PC-9 (cell line): ENCODE data around the gene AP4M1. TPM values are rescaled to one million over a fixed set of nuclear protein-coding genes. Genes with fewer than 3 reads are reported as not detected.
A peak's percentile ranks its signal among the peaks of the same experiment; 100 is the strongest.

Experiments used
- BruUV-seq: library from RNA; stranded (reverse); fragments of 400-500 nt; replicated peaks from 2 replicates; lab custom pipeline; 2021; lab: Mats Ljungman, UMichigan
- CTCF ChIA-PET: fragments of 300-600 bp; sonication (Branson Sonifier 250); formaldehyde crosslinking; loops from one replicate; lab custom pipeline; 2022; ENCODE audit warnings: antibody characterized with exemption; lab: Charles Lee
- POLR2A ChIA-PET: fragments of 300-600 bp; sonication (Branson Sonifier 250); formaldehyde crosslinking; loops from one replicate; lab custom pipeline; 2022; ENCODE audit warnings: antibody characterized with exemption; ENCODE audit not compliant: unreplicated experiment; lab: Charles Lee
- DNase-seq, 2 experiments: peaks; one replicate each; pipeline versions ENCODE4 v3.0.0 to v3.0.0-alpha.2; 2015 to 2022; ENCODE audit warnings: mixed read lengths in 1 of 2
- H2AFZ ChIP-seq: fragments of 200-600 bp; sonication (generic); 2 replicates; pipeline ENCODE4 v1.8.1; 2017; ENCODE audit warnings: antibody characterized with exemption
- H3F3A ChIP-seq: fragments of 200-600 bp; sonication (generic); 2 replicates; pipeline ENCODE4 v1.8.1; 2017; ENCODE audit warnings: antibody characterized with exemption, mild to moderate bottlenecking, low read depth; ENCODE audit not compliant: insufficient read depth
- H3K27ac ChIP-seq: fragments of 200-600 bp; sonication (generic); 2 replicates; pipeline ENCODE4 v1.6.1; 2016; ENCODE audit warnings: mixed run types
- H3K27me3 ChIP-seq: fragments of 200-600 bp; sonication (generic); 2 replicates; pipeline ENCODE4 v1.6.1; 2016; ENCODE audit warnings: low read depth, mixed run types; ENCODE audit not compliant: insufficient read depth
- H3K36me3 ChIP-seq: fragments of 200-600 bp; sonication (generic); 2 replicates; pipeline ENCODE4 v1.6.1; 2016; ENCODE audit warnings: low read depth, mixed run types
- H3K4me1 ChIP-seq: fragments of 200-600 bp; sonication (generic); replicated peaks from 2 replicates; pipeline ENCODE4 v1.6.1; 2016; ENCODE audit warnings: mixed run types; ENCODE audit not compliant: insufficient read depth
- H3K4me2 ChIP-seq: fragments of 200-600 bp; sonication (generic); 2 replicates; pipeline ENCODE4 v1.6.1; 2017; ENCODE audit warnings: mixed run types
- H3K4me3 ChIP-seq: fragments of 200-600 bp; sonication (generic); 2 replicates; pipeline ENCODE4 v1.6.1; 2016; ENCODE audit warnings: mixed run types
- H3K79me2 ChIP-seq: fragments of 200-600 bp; sonication (generic); 2 replicates; pipeline ENCODE4 v1.6.1; 2017; ENCODE audit warnings: low read depth, mixed run types
- H3K9me2 ChIP-seq: fragments of 200-600 bp; sonication (generic); 2 replicates; pipeline ENCODE4 v1.8.1; 2017; ENCODE audit warnings: mild to moderate bottlenecking; ENCODE audit not compliant: insufficient read depth
- H3K9me3 ChIP-seq: fragments of 200-600 bp; sonication (generic); 2 replicates; pipeline ENCODE4 v1.8.1; 2016; ENCODE audit warnings: low read depth; ENCODE audit not compliant: insufficient read depth
- H4K20me1 ChIP-seq: fragments of 200-600 bp; sonication (generic); 2 replicates; pipeline ENCODE4 v1.8.1; 2017; ENCODE audit not compliant: insufficient read depth
- CTCF ChIP-seq: fragments of 200-600 bp; sonication (generic); conservative IDR thresholded peaks from 2 replicates; pipeline ENCODE4 v1.6.1; 2017; ENCODE audit warnings: mixed run types, antibody characterized with exemption, mild to moderate bottlenecking, moderate library complexity
- EZH2 ChIP-seq: fragments of 200-600 bp; sonication (generic); IDR thresholded peaks from 2 replicates; pipeline ENCODE4 v1.8.0; 2017; ENCODE audit warnings: antibody characterized with exemption, low read depth
- intact Hi-C: fragments of 100-400 bp; cut with micrococcal nuclease; formaldehyde crosslinking; loops from one replicate; pipeline ENCODE4 v1.10.0; 2022; ENCODE audit not compliant: unreplicated experiment
- total RNA-seq: library from RNA; stranded (reverse); gene quantifications from 2 replicates; pipeline ENCODE4 v1.2.3, GENCODE V29; 2021

Gene AP4M1
- total RNA-seq, 1 experiment from 2014 or later, result 18.1 TPM

GRCh38 chr7:100088095-100088620, 13.3 kb upstream of the AP4M1 start:
- H3K79me2 ChIP-seq, result peaks cover 7% of the 10 kb centered on the region; the same call in 1 of the 2 replicates
- no peaks in the 10 kb centered on the region for H3K36me3 ChIP-seq
- no peaks in the 10 kb centered on the region for H3K9me2 ChIP-seq
- peaks cover 26% of the 10 kb centered on the region for H3K4me1 ChIP-seq
- peak overlapping the region; percentile 62 for H3K27ac ChIP-seq
- peak overlapping the region; percentile 97 for H3K4me2 ChIP-seq
- TF ChIP-seq EZH2, result no peak
- no peak for TF ChIP-seq CTCF
- H3K27me3 ChIP-seq, result no peaks in the 10 kb centered on the region
- peak overlapping the region; percentile 87 for H2AFZ ChIP-seq
- H3K4me3 ChIP-seq, result peak overlapping the region; percentile 86
- H3K9me3 ChIP-seq, result no peaks in the 10 kb centered on the region
- CTCF ChIA-PET, result interaction anchor here (0.5 kb wide), 1 partner anchor 46 kb away, joined by 5 read pairs; no protein-coding TSS in a partner anchor
- H3F3A ChIP-seq, result peaks cover 54% of the 10 kb centered on the region
- BruUV-seq, result TSS peak; percentile 64
- POLR2A ChIA-PET, result no interaction called here
- DNase-seq, result no peak
- 0 out of 2 replicates have a peak, but pooled peaks cover 6% of the 10 kb centered on the region for H4K20me1 ChIP-seq
- intact Hi-C loops, result no loop called here

- TF ChIP-seq EZH2 (no peak), CTCF (no peak)
- H3K27ac ChIP-seq, result peak within 1 kb of the TSS; percentile 62
- POLR2A ChIA-PET, result interaction anchor here (0.5 kb wide), 1 partner anchor 71 kb away, joined by 4 read pairs; no protein-coding TSS in a partner anchor
- no peaks in the 10 kb centered on the region for H3K27me3 ChIP-seq
- H3K4me2 ChIP-seq, result peak within 1 kb of the TSS; percentile 97
- peaks cover 57% of the 10 kb centered on the region for H3F3A ChIP-seq
- no peaks in the 10 kb centered on the region for H3K9me3 ChIP-seq
- H3K4me3 ChIP-seq, result peak within 1 kb of the TSS; percentile 86
- DNase-seq, result peak; percentile 52 to 86
- intact Hi-C loops, result no loop called here
- H2AFZ ChIP-seq, result peak within 1 kb of the TSS; percentile 87
- CTCF ChIA-PET, result interaction anchor here (0.5 kb wide), 1 partner anchor 45 kb away, joined by 5 read pairs; no protein-coding TSS in a partner anchor
- 0 out of 2 replicates have a peak, but pooled peaks cover 7% of the 10 kb centered on the region for H4K20me1 ChIP-seq
- no peaks in the 10 kb centered on the region for H3K9me2 ChIP-seq
- peaks cover 7% of the 10 kb centered on the region; the same call in 1 of the 2 replicates for H3K79me2 ChIP-seq
- TSS peak; percentile 39 for BruUV-seq
- peaks cover 3% of the 10 kb centered on the region; the same call in 1 of the 2 replicates for H3K36me3 ChIP-seq
- peaks cover 26% of the 10 kb centered on the region for H3K4me1 ChIP-seq
Measured at GRCh38 chr7:100088621-100089457, 12.6 kb upstream of the AP4M1 start, which contains the start of gene COPS6. Gene COPS6 (plus strand): TSS chr7:100088969. CDS start chr7:100088991, 22 bp downstream.

GRCh38 chr7:100089458-100090196, 11.8 kb upstream of the AP4M1 start:
- CTCF ChIA-PET, result interaction anchor here (0.6 kb wide), 1 partner anchor 45 kb away, joined by 17 read pairs; no protein-coding TSS in a partner anchor
- Histone ChIP-seq H3K9me2 (no peaks in the 10 kb centered on the region), H3K4me2 (peak overlapping the region; percentile 97), H3K27me3 (no peaks in the 10 kb centered on the region), H3K9me3 (no peaks in the 10 kb centered on the region), H3F3A (peaks cover 65% of the 10 kb centered on the region), H3K4me1 (peaks cover 26% of the 10 kb centered on the region), H2AFZ (peak overlapping the region; percentile 87), H3K79me2 (peaks cover 7% of the 10 kb centered on the region; the same call in 1 of the 2 replicates), H3K4me3 (peak overlapping the region; percentile 86), H3K36me3 (peaks cover 11% of the 10 kb centered on the region), H4K20me1 (peaks cover 8% of the 10 kb centered on the region; the same call in 1 of the 2 replicates), H3K27ac (peak overlapping the region; percentile 62)
- intact Hi-C loops, result no loop called here
- POLR2A ChIA-PET, result interaction anchor here (0.5 to 0.6 kb wide), 2 partner anchors 44 to 70 kb away, joined by 3 to 4 read pairs; no protein-coding TSS in a partner anchor
- no peak for DNase-seq
- BruUV-seq, result no TSS peak
- TF ChIP-seq CTCF, result no peak
- TF ChIP-seq EZH2, result no peak
